GM12892 (cell line): ENCODE results near the gene ALG8.

Experiments used
- POLR2A ChIP-seq: IDR thresholded peaks from 2 replicates; pipeline ENCODE4 v1.6.1; 2011; ENCODE audit warnings: low read depth, low read length, control low read depth
- POLR2AphosphoS5 ChIP-seq: IDR thresholded peaks from 2 replicates; pipeline ENCODE4 v1.6.1; 2011; ENCODE audit warnings: low read depth, low read length, control low read depth

GRCh38 chr11:78066471-78066870, 73.0 kb downstream of the ALG8 start:
- TF ChIP-seq POLR2A (no peak), POLR2AphosphoS5 (no peak)
